Osteocyte (in vitro differentiated cells): ENCODE results near the gene IRX4. TPM values are rescaled to one million over a fixed set of nuclear protein-coding genes. Genes with fewer than 3 reads are reported as not detected.

Experiments used
- DNase-seq: peaks from one replicate; pipeline ENCODE4 v3.0.0; 2021; ENCODE audit warnings: mixed read lengths; ENCODE audit not compliant: unreplicated experiment; ENCODE audit errors: extremely low spot score
- H3K27ac Mint-ChIP-seq: one replicate; pipeline ENCODE4 v1.8.0; 2021; ENCODE audit warnings: mild to moderate bottlenecking, mixed read lengths; ENCODE audit not compliant: unreplicated experiment
- H3K27me3 Mint-ChIP-seq: one replicate; pipeline ENCODE4 v1.8.0; 2021; ENCODE audit warnings: mixed read lengths; ENCODE audit not compliant: unreplicated experiment
- H3K36me3 Mint-ChIP-seq: one replicate; pipeline ENCODE4 v1.8.0; 2021; ENCODE audit warnings: mixed read lengths; ENCODE audit not compliant: unreplicated experiment
- H3K4me1 Mint-ChIP-seq: one replicate; pipeline ENCODE4 v1.8.0; 2021; ENCODE audit warnings: mixed read lengths; ENCODE audit not compliant: unreplicated experiment
- H3K4me3 Mint-ChIP-seq: one replicate; pipeline ENCODE4 v1.8.0; 2021; ENCODE audit warnings: mild to moderate bottlenecking, moderate library complexity, mixed read lengths; ENCODE audit not compliant: unreplicated experiment
- H3K9me3 Mint-ChIP-seq: one replicate; pipeline ENCODE4 v1.8.0; 2021; ENCODE audit warnings: mixed read lengths; ENCODE audit not compliant: unreplicated experiment
- CTCF ChIP-seq: fragments of 200-600 bp; sonication (generic); IDR thresholded peaks from 2 replicates; pipeline ENCODE4 v1.5.0; 2021; ENCODE audit warnings: antibody characterized with exemption, mild to moderate bottlenecking, moderate library complexity
- total RNA-seq: library from RNA; stranded (reverse); gene quantifications from 2 replicates; pipeline ENCODE4 v1.2.1, GENCODE V29; 2021

The IRX4 gene
- total RNA-seq, 1 donor from 2014 or later: not detected

- Mint-ChIP-seq H3K4me3 (no peak overlapping the region), H3K27ac (no peak overlapping the region), H3K36me3 (no peaks in the 10 kb centered on the region), H3K27me3 (no peaks in the 10 kb centered on the region), H3K9me3 (no peaks in the 10 kb centered on the region), H3K4me1 (no peaks in the 10 kb centered on the region)
- no peak for DNase-seq
- TF ChIP-seq CTCF: no peak
Measured at GRCh38 chr5:1910081-1910760, 27.5 kb upstream of the IRX4 start.

- H3K4me3 Mint-ChIP-seq: no peak overlapping the region
- H3K9me3 Mint-ChIP-seq: no peaks in the 10 kb centered on the region
- TF ChIP-seq CTCF: no peak
- no peak for DNase-seq
- no peaks in the 10 kb centered on the region for H3K27me3 Mint-ChIP-seq
- no peaks in the 10 kb centered on the region for H3K4me1 Mint-ChIP-seq
- H3K27ac Mint-ChIP-seq: no peak overlapping the region
- H3K36me3 Mint-ChIP-seq: no peaks in the 10 kb centered on the region
Measured at GRCh38 chr5:1909346-1909985, 26.7 kb upstream of the IRX4 start.

- no peak for DNase-seq
- TF ChIP-seq CTCF: no peak
- no peak overlapping the region for H3K27ac Mint-ChIP-seq
- H3K36me3 Mint-ChIP-seq: no peaks in the 10 kb centered on the region
- no peak overlapping the region for H3K4me3 Mint-ChIP-seq
- H3K4me1 Mint-ChIP-seq: no peaks in the 10 kb centered on the region
- H3K9me3 Mint-ChIP-seq: peaks cover 2% of the 10 kb centered on the region
- no peaks in the 10 kb centered on the region for H3K27me3 Mint-ChIP-seq
Measured at GRCh38 chr5:1908931-1909330, 26.2 kb upstream of the IRX4 start.

GRCh38 chr5:1907616-1908015 lies 24.9 kb upstream of the IRX4 start:
- Mint-ChIP-seq H3K4me1 (no peaks in the 10 kb centered on the region), H3K27me3 (no peaks in the 10 kb centered on the region), H3K9me3 (peaks cover 6% of the 10 kb centered on the region), H3K27ac (no peak overlapping the region), H3K4me3 (no peak overlapping the region), H3K36me3 (no peaks in the 10 kb centered on the region)
- TF ChIP-seq CTCF: no peak
- DNase-seq: no peak

GRCh38 chr5:1905108-1905507 lies 22.4 kb upstream of the IRX4 start:
- H3K9me3 Mint-ChIP-seq: peaks cover 16% of the 10 kb centered on the region
- no peak for DNase-seq
- H3K27me3 Mint-ChIP-seq: peaks cover 4% of the 10 kb centered on the region
- no peaks in the 10 kb centered on the region for H3K4me1 Mint-ChIP-seq
- H3K27ac Mint-ChIP-seq: no peak overlapping the region
- H3K4me3 Mint-ChIP-seq: no peak overlapping the region
- TF ChIP-seq CTCF: no peak
- H3K36me3 Mint-ChIP-seq: no peaks in the 10 kb centered on the region
